Ovary (tissue), 3 donors: Measurements from ENCODE around the gene CHRM4.

Experiments
- CTCF ChIP-seq, 3 donors: fragments of 450-650 bp in 2 of 3; fragments of 200-600 bp in 1 of 3; IDR thresholded peaks; one replicate each; pipeline versions ENCODE4 v1.5.1 to v1.8.0; 2016 to 2022; ENCODE audit warnings: antibody characterized with exemption in 3 of 3, mild to moderate bottlenecking in 1 of 3
- EP300 ChIP-seq: sonication (generic); formaldehyde crosslinking; IDR thresholded peaks from one replicate; pipeline ENCODE4 v1.6.1; 2017; ENCODE audit warnings: antibody characterized with exemption
- POLR2A ChIP-seq: fragments of 450-650 bp; IDR thresholded peaks from one replicate; pipeline ENCODE4 v1.6.1; 2017; ENCODE audit warnings: antibody characterized with exemption, mild to moderate bottlenecking, moderate library complexity
- donor health status: DM: no; HTN: no; CAD: no.

- peak; percentile 38 to 60 (median 55) for TF ChIP-seq CTCF (IDR thresholded peaks at IDR 0.05)
- TF ChIP-seq POLR2A: no peak
- no peak for TF ChIP-seq EP300
These were observed 39.3 kb downstream of the CHRM4 start for GRCh38 chr11:46352063-46352841.
